KBM-7 (cell line): ENCODE data around the gene DHDH.

Experiments
- DNase-seq: peaks from one replicate; pipeline ENCODE4 v3.0.0-alpha.2; 2015
- in situ Hi-C: fragments of 300-500 bp; cut with MboI; formaldehyde crosslinking; loops from 2 replicates; pipeline ENCODE4 v1.14.3; 2020; ENCODE audit warnings: low sequenced_read_pairs, low pct_unique_long_range_greater_than_20kb, mixed read lengths

The DHDH gene

DNA sequence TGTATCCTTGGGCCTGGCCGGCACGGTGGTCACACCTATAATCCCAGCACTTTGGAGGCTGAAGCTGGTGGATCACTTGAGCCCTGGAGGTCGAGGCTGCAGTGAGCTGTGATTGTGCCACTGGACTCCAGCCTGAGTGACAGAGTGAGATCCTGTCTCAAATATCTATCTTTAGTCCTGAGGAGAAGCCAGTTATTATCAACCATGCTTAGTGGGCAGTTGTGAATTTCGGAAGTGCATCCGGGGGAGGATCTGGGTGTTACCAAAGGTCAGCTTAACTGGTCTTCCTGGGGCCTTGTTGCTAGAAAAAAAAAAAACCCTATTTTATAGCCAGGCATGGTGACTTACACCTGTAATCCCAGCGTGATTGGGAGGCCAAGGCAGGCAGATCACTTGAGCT, 9.6 kb downstream of the DHDH start:
- in situ Hi-C loops: no loop called here
- no peak for DNase-seq

DNA sequence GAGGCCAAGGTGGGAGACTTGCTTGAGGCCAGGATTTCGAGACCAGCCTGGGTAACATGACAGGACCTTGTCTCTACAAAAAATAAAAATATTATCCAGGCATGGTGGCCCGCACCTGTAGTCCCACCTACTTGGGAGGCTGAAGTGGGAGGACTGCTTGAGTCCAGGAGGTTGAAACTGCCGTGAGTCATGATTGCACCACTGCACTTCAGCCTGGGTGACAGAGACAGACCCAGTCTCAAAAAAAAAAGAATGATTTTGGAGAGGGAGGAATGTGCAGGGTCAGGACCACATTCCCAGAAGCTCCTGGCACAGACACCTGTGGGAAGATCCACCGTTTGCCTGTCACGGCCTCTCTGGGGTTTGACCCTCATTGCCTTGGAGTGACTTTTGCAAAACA, 11.9 kb downstream of the DHDH start:
- DNase-seq: no peak
- in situ Hi-C loops: no loop called here

DNA sequence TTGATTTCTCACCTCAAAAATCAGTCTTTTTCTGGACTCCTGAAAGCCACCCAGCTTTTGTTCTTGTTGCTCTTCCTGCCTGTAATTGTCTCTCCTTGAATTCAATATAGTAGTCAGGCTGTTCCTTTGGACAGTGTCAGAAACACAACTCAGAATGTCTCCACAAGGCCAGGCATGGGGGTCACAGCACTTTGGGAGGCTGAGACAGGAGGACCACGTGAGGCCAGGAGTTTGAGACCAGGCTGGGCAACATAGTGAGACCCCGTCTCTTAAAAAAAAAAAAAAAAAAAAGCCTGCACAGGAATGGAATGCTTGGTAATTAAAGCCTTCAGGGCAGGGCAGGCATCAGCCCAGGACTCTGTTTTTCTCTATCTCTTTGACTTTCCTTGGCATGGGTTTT, 12.3 kb downstream of the DHDH start:
- in situ Hi-C loops: no loop called here
- DNase-seq: no peak

DNA sequence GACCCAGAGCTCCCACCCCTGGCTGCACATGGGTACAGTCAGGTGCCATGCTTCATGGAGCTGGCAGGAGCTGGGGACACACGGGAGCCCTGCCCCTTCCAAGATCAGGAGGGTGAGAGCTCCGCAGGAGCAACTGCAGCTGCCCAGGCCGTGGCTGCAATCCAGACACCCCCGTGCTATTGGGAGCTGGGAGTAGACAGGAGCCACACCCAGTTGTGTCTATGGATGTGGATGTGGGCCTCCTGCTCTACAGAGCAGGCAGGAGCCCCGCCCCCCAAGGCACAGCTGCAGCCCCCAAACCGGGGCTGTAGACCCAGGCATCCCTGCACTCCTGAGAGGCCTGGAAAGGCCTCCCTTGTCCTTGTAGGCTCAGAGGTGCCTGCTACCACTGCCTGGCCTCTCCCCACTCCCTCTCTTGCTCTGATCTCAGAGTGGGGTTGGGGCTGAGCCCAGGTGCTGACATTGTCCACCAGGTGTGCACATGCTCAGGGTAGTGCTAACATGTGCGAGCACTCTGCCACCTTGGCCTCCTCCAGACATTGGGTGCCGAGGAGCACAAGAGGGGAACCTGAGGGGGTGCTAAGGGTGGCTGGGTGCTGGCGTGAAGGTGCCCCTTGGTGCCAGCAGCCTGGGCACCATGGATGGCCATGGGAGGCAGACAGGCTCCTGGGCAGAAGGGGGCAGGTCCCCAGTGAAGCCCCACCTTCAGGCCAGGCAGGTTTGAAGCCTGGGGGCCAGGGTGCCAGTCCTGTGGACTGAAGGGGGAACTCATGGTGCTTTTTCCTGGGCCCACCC, 13.2 kb downstream of the DHDH start:
- no peak for DNase-seq
- in situ Hi-C loops: no loop called here

DNA sequence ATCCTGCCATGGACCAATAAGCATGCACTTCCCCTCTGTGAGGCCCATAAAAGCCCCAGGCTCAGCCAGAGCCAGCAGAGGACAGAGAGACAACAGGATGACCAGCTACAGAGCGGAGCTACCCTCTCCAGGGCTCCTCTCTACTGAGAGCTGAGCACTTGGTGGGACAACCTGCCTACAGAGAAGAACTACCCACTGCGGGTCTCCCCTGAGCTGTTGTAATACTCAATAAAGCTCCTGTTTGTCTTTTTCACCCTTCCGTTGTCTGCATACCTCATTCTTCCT, 13.7 kb downstream of the DHDH start:
- DNase-seq: no peak
- in situ Hi-C loops: no loop called here

DNA sequence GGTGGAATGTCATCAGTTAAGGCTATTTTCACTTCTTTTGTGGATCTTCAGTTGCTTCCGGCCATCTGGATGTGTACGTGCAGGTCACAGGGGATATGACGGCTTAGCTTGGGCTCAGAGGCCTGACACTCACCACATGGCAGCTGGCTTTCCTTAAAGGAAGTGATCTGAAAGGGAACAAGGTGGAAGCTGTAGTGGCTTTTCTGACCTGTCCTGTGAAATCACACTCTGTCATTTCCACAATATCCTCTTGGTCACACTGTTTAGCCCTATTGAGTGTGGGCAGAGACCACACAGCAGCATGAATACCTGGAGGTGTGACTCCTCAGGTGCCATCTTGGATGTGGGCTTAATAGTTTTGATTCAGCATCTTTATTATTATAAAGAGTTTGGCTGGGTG, 16.7 kb downstream of the DHDH start:
- DNase-seq: no peak
- in situ Hi-C loops: no loop called here

DNA sequence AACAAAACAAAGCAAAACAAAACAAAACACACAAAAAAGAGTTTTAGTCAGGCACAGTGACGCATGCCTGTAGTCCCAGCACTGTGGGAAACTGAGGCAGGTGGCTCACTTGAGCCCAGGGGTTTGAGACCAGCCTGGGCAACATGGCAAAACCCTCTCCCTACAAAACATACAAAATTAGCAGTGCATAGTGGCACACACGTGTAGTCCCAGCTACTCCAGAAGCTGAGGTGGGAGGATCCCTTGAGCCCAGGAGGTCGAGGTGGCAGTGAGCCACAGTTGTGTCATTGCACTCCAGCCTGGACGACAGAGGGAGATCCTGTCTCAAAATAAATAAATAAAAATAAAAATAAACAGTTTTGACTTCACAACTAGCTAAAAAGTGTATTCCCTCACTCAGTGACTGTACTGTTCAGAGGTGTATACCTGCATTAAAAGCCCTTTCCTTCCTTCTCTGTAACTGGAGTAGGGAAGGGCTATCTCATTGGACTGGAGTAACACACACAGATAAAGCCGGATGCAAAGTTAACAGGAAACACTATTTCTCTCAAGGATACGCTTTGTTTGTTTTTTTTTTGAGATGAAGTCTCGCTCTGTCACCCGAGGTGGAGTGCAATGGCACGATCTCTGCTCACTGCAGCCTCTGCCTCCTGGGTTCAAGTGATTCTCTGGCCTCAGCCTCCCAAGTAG, 17.5 kb downstream of the DHDH start:
- DNase-seq: no peak
- in situ Hi-C loops: no loop called here

DNA sequence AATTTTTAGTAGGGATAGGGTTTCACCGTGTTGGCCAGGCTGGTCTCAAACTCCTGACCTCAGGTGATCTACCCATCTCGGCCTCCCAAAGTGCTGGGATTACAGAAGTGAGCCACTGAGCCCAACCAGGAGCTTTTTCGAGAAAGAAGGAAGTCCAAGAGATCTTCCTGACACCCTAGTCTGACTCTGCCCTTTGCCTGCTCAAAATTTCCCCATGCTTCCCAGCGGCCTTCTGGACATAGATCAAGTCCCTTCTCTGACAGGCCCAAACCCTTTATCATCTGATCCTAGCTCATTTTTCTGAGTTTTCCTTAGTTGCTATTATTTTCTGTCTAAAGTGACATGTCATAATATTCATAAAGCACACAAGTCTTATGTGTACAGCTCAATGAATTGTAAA, 19.6 kb downstream of the DHDH start:
- in situ Hi-C loops: no loop called here
- no peak for DNase-seq

DNA sequence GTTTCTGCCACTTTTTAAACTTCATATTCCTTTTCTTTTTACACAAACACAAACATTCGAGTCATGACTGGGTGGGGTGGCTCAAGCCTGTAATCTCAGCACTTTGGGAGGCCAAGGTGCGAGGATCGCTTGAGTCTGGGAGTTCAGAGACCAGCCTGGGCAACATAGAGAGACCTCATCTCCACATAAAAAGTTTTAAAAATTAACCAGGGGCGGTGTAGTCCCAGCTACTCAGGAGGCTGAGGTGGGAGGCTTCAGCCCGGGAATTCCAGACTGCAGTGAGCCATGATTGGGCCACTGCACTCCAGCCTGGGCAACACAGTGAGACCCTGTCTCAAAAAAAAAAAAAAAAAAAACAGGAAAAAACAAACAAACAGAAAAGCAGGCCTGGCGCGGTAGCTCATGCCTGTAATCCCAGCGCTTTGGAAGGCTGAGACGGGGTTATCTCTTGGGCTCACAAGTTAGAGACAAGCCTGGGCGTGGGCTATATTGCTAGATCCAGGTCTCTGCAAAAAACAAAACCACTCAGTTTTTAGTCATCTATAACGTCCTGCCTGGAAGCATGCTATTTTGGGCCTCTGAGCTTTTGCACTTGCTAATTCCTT, 20.6 kb downstream of the DHDH start:
- DNase-seq: no peak
- in situ Hi-C loops: no loop called here

DNA sequence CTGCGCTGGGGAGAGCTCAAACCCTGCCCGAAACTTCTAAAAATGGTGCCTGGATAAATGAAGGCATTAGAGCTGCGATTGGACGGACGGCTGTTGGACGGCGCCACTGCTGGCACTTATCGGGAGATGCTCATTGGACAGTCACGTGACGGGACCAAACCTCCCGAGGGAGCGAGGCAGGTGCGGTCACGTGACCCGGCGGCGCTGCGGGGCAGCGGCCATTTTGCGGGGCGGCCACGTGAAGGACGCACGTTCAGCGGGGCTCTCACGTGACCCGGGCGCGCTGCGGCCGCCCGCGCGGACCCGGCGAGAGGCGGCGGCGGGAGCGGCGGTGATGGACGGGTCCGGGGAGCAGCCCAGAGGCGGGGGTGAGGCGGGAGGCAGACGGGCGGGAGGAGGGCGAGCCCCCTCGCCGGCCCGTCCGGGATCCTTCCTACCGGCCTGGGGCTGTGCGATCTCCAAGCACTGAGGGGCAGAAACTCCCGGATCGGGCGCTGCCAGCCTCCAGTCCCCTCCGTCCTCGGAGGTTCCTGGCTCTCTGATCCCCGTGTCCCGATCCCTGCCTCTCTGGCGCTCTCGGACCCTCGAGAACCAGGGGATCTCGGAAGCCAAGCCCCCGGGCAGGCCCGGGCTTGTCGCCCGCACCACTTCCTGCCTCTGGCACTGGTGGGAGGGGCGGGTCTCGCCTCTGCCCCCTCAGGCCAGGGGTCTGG, 21.3 kb downstream of the DHDH start, which contains the start of gene BAX:
BAX (plus strand) TSS at position 281 of the 713 bp plus-strand sequence; CDS start at position 335, 54 bp downstream.
- DNase-seq: peak; percentile 97
- in situ Hi-C loops: no loop called here

DNA sequence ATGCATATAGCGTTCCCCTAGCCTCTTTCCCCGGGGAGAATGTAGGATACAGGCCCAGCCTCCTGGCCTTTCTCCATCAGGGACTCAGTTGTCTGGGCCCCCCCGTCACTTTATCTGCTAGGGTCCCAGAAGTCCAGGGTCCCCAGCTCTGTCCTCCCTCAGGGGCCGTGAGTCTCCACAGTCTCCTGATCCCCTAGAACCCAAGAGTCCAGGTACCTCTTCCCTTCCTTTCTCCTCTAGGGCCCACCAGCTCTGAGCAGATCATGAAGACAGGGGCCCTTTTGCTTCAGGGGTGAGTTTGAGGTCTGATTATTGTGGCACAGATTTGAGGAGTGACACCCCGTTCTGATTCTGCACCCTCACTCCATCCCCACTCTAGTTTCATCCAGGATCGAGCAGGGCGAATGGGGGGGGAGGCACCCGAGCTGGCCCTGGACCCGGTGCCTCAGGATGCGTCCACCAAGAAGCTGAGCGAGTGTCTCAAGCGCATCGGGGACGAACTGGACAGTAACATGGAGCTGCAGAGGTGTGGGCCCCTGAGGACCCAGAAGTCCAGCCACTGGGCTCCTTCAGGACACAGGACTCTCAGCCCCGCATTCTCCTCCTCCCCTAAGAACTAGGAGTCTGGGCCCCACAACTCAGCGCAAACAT, 21.9 kb downstream of the DHDH start:
- no peak for DNase-seq

DNA sequence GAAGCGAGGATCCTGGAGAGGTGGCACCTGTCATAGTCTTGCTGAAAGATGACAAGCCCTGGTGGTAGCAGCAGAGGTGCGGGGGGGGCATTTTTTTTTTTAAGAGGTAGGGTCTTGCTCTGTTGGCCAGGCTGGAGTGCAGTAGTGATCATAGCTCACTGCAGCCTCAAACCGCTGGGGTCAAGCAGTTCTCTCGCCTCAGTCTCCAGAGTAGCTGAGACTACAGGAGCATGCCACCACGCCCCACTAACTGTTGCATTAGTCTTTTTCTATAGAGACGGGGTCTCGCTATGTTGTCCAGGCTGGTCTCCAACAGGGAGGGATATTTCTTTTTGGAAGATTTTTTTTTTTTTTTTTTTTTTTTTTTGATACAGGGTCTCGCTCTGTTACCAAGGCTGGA, 24.5 kb downstream of the DHDH start:
- in situ Hi-C loops: no loop called here
- no peak for DNase-seq

More for the DNA sequence above, 21.9 kb downstream of the DHDH start:
- in situ Hi-C loops: no loop called here

DNA sequence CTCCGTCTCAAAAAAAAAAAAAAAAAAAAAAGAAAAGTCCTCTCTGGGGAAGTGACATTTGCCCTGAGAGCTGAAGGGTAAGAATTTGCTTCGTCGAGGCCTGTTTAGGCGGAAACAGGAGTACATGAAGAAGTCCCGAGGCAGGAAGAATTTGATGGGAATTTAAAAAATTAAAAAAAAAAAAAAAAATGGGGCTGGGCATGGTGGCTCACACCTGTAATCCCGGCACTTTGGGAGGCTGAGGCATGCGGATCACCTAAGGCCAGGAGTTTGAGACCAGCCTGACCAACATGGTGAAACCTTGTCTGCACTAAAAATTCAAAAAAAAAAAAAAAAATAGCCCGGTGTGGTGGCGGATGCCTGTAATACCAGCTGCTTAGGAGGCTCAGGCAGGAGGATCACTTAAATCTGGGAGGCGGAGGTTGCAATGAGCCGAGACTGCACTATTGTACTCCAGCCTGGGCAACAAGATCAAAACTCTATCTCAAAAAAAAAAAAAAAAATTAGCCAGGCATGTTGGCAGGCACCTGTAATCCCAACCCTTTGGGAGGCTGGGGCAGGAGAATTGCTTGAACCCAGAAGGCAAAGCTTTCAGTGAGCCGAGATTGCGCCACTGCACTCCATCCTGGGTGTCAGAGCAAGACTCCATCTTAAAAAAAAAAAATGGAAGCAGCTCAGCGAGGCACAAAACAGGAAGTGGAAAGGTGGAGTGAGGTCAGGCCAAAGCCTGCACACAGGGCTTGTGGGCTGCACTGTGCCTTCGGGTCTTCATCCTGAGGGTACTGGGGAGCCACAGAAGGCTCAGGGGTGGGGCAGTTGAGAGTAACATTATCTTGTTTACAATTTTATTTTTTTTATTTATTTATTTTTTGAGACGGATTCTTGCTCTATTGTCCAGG, 26.1 kb downstream of the DHDH start:
- in situ Hi-C loops: no loop called here

DNA sequence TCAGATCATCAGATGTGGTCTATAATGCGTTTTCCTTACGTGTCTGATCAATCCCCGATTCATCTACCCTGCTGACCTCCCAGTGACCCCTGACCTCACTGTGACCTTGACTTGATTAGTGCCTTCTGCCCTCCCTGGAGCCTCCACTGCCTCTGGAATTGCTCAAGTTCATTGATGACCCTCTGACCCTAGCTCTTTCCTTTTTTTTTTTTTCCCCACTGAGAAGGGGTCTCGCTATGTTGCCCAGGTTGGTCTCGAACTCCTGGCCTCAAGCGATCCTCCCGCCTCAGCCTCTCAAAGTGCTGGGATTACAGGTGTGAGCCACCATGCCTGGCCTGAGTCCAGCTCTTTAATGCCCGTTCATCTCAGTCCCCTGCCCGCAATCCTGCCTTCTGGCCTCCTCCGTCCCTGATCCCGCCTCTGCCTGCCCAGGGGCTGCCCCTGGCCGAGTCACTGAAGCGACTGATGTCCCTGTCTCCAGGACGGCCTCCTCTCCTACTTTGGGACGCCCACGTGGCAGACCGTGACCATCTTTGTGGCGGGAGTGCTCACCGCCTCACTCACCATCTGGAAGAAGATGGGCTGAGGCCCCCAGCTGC, 27.7 kb downstream of the DHDH start:
- DNase-seq: no peak
- in situ Hi-C loops: no loop called here

More for the DNA sequence above, 26.1 kb downstream of the DHDH start:
- no peak for DNase-seq

DNA sequence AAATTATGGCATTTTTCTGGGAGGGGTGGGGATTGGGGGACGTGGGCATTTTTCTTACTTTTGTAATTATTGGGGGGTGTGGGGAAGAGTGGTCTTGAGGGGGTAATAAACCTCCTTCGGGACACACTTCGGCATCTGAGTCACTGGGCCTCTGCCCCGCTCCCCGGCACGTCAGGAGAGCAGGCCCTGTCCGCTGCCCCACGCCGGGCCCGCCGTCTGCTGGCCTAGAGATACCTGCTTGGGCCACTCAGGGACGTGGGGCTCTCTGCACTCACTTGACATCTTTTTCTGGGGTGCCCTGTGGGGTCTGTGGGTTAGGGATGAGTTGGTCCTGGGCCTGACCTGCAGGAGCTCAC, 28.2 kb downstream of the DHDH start:
- in situ Hi-C loops: no loop called here
- no peak for DNase-seq

DNA sequence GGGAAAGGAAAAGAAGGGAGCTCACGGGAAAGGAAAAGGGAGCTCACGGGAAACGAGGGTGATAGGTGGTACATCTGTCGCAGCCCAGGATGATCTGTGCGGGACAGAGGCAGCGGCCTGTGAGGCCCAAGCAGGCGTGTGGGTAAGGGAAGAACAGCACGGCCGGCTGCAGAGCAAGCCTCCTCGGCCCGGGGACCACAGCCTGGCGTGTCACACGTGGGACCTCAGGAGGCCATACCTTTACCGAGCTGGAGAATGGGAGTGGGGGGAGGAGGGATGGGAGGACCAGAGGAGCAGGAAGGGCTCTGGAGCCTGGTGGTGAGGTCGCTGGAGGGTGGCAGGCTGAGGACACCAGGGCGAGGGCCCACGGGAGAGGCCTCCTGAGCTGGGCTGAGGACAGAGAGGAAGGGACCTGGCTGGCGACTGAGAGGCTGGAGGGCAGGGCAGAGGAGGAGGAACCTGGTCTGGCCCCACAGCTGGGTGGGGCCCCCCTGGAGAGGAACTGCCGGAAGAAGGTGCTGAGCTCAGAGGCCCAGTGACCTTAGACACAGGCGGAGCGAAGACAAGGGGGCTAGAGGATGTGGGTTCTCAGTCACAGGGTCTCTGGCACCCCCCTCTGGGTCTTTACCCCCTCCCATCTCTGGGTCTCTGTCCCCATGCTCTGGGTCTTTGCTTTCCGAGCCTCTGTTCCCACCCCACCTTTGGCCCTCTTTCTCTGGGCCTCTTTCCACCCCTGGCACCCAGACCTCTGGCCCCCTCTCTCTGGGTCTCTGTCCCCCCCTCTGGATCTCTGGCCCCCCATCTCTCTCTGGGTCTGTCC, 28.7 kb downstream of the DHDH start:
- in situ Hi-C loops: no loop called here
- peak; percentile 79 for DNase-seq

DNA sequence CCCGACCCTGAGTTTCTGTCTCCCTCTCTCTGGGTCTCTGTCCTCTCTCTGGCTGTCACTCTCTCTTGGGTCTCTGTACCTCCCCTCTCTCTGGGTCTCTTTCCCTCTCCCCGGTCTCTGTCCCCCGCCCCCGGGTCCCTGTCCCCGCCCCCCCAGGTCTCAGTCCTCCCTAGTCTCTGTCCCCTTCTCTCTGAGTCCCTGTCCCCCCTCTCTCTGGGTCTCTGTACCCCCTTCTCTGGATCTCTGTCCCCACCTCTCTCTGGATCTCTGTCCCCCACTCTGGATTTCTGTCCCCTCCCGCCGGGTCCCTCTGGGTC, 29.3 kb downstream of the DHDH start:
- DNase-seq: no peak
- in situ Hi-C loops: no loop called here
